Measurements from ENCODE around the gene KRT86. TPM values are rescaled to one million over a fixed set of nuclear protein-coding genes. Genes with fewer than 3 reads are reported as not detected.

Gene KRT86
- total and polyA plus RNA-seq, 4 experiments from 2014 or later = not detected

DNA sequence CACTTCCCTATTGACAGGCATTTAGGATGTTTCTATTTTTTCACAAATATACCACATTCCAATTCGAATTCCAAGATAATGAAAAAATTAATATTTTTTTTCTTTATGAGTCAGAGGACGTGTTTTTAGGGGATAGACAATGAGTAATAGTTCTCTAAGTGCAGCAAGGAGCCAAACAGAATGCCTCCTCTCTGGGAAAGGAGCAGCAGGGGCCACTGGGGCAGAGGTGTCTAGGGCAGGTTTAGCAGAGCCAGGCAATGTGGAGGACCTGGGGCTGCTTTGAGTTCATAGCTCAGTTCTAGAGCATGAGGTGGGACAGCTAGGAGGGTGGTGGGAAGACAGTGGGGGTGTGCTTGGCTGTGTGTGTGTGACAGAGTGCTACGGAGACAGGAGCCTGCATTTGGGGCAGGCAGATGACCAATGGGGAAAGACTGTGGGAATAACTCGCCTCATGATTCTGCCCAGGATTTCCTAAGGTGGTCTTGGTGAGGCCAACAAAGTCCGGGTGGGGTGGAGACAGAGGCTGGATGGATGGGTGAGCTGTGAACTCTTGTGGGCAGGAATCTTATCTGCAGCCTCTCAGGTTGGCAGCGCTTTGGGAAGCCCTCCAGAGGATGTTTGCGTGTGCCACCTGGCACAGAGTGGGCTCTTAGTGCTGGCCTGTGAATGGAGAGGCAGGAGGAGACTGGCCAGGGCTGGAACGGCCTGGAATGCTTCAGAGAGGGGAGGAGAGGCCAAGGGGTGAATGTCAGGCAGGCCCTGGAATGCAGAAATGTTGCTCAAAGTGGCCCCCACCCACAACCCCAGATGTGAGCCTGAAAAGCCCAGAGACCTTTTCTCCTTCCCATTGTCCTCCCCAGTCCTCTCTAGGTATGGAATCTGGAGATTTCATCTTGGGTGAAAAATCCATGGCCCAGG lies 43.8 kb upstream of the KRT86 start:
- POLR2A ChIA-PET (ENCODE audit: partially characterized antibody) = no interaction called here
- intact Hi-C loops (cut with micrococcal nuclease) = no loop called here
- Mint-ChIP-seq H3K4me3 (no peak overlapping the region), H3K4me1 (no peaks in the 10 kb centered on the region), H3K27me3 (peaks cover 49 to 55% of the 10 kb centered on the region in 2 donors), H3K9me3 (no peaks in the 10 kb centered on the region), H3K27ac (peak overlapping the region in 1 of 7 donors; percentile 59), H3K36me3 (no peaks in the 10 kb centered on the region)
- Histone ChIP-seq H3K4me1 (ENCODE audit: insufficient read depth, low read length) (no peaks in the 10 kb centered on the region), H3K27me3 (ENCODE audit: insufficient read depth, low read length) (peaks cover 6% of the 10 kb centered on the region), H3K36me3 (ENCODE audit: insufficient read depth, low read length) (no peaks in the 10 kb centered on the region), H3K9me3 (ENCODE audit: control insufficient read depth in 1 of 2, low read length in 2 of 2) (no peaks in the 10 kb centered on the region), H3K27ac (ENCODE audit: low read depth, low read length) (no peak overlapping the region), H3K4me3 (ENCODE audit: low read length in 2 of 2) (no peak overlapping the region)
- DNase-seq = no peak
- CTCF ChIA-PET (ENCODE audit: partially characterized antibody) = no interaction called here

DNA sequence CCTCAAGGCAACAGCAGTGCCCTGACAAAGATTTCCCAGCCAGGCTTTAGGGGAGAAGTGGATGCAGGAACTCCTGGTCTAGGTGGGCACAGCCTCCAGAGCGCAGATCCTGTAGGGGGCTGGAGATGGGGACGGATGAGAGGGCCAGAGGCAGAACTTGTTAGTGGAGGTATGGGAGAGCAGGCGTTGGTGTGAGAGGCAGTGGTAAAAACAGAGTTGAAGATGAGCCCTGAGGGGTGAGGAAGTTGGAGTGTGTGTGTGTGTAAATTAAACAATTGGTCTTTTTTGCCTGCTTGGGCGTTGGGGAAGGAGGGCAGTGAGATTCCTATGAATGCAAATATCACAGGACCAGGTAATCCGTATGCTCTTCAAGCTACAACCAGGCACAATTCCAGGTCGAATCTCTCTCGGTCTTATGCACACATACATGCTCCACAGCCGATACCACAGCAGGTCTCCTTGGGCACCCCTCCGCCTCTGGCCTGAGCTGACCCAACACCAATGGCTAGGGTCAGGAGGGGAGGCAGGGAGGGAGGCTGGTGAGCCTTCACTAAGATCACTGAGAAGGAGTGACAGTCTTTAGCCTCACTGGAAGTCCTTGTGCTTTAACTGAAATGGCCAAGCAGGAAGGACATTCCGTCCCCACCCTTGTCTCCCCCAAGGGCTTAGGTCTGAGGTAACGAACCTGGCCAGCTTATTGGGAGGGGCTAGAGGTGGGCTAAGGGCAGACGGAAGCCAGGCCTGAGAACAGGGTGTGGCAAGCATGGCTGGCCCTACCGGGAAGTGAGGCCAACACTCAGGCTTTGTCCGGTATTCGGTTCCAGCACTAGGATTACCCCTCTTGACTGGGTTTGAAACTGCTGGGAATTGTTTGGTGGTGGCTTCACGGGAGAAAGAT lies 42.9 kb upstream of the KRT86 start:
- H3K9me3 ChIP-seq (ENCODE audit: control insufficient read depth in 1 of 2, low read length in 2 of 2) = no peaks in the 10 kb centered on the region
- H3K27ac Mint-ChIP-seq = no peak overlapping the region
- no peaks in the 10 kb centered on the region for H3K4me1 ChIP-seq (ENCODE audit: insufficient read depth, low read length)
- H3K36me3 Mint-ChIP-seq = no peaks in the 10 kb centered on the region
- H3K4me1 Mint-ChIP-seq = no peaks in the 10 kb centered on the region
- H3K27ac ChIP-seq (ENCODE audit: low read depth, low read length) = no peak overlapping the region
- DNase-seq = no peak
- peaks cover 6% of the 10 kb centered on the region for H3K27me3 ChIP-seq (ENCODE audit: insufficient read depth, low read length)
- H3K4me3 Mint-ChIP-seq = no peak overlapping the region
- intact Hi-C loops (cut with micrococcal nuclease) = no loop called here
- POLR2A ChIA-PET (ENCODE audit: partially characterized antibody) = no interaction called here
- H3K4me3 ChIP-seq (ENCODE audit: low read length in 2 of 2) = no peak overlapping the region
- peaks cover 50% of the 10 kb centered on the region in 2 donors for H3K27me3 Mint-ChIP-seq
- no peaks in the 10 kb centered on the region for H3K9me3 Mint-ChIP-seq
- H3K36me3 ChIP-seq (ENCODE audit: insufficient read depth, low read length) = no peaks in the 10 kb centered on the region
- CTCF ChIA-PET (ENCODE audit: partially characterized antibody) = no interaction called here

DNA sequence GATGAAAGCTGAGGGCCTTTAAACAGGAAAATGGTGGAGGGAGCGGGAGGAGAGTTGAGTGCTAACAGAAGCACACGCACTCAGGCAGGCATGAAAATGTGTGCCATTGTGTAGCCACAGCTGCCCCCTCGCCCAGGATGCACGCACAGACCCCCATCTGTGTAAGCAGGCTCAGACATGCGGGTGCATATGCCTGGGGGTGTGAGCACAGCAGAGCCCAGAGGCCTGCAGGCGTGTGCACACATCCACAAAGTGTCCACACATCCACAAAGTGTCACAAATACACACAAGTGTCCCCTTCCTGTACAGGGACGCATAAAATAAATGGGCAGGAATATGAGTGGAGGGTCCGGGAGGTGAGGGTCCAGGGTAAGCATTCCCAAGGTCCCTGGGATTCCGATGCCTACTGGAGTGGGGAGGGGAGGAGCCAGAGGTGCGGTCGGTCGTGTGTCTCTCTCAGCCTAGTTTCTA lies 42.2 kb upstream of the KRT86 start:
- Histone ChIP-seq H3K27me3 (ENCODE audit: insufficient read depth, low read length) (peaks cover 6% of the 10 kb centered on the region), H3K27ac (ENCODE audit: low read depth, low read length) (no peak overlapping the region), H3K4me3 (ENCODE audit: low read length in 2 of 2) (no peak overlapping the region), H3K4me1 (ENCODE audit: insufficient read depth, low read length) (no peaks in the 10 kb centered on the region), H3K36me3 (ENCODE audit: insufficient read depth, low read length) (no peaks in the 10 kb centered on the region), H3K9me3 (ENCODE audit: control insufficient read depth in 1 of 2, low read length in 2 of 2) (no peaks in the 10 kb centered on the region)
- H3K27me3 Mint-ChIP-seq = peaks cover 49 to 51% of the 10 kb centered on the region in 2 donors
- intact Hi-C loops (cut with micrococcal nuclease) = no loop called here
- CTCF ChIA-PET (ENCODE audit: partially characterized antibody) = no interaction called here
- POLR2A ChIA-PET (ENCODE audit: partially characterized antibody) = no interaction called here
- H3K36me3 Mint-ChIP-seq = no peaks in the 10 kb centered on the region
- peak overlapping the region in 1 of 8 donors; percentile 12 for H3K4me3 Mint-ChIP-seq
- H3K27ac Mint-ChIP-seq = no peak overlapping the region
- H3K4me1 Mint-ChIP-seq = no peaks in the 10 kb centered on the region
- no peak for DNase-seq
- no peaks in the 10 kb centered on the region for H3K9me3 Mint-ChIP-seq

DNA sequence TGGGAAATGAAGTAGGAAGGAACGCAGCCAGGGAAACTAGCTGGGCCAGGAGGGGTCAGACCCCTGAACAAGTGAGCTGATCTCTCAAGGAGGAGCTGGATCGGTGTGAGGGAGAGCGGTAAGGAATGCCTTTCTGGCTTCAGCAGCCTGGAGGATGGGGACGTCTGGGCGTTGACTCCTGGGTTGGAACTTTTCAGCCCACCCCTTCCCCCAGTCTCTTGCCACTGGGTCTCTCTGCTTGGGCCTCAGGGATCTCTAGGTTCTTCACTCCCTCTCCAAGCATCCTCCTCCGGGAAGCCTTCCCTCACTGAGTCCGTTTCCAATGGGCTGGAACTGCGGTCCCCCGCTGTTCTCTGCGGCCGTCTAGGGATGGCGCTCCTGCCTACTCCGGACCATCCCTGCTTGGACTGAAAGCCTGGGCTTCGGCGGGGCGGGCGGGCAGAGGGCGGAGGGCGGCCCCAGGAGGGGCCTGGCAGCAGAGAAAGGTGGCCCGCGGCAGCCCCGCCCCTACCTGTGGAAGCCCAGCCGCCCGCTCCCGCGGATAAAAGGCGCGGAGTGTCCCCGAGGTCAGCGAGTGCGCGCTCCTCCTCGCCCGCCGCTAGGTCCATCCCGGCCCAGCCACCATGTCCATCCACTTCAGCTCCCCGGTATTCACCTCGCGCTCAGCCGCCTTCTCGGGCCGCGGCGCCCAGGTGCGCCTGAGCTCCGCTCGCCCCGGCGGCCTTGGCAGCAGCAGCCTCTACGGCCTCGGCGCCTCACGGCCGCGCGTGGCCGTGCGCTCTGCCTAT lies 41.6 kb upstream of the KRT86 start, which contains the start of gene KRT7:
TSS of gene KRT7 (plus strand) at position 570 of the 788 bp plus-strand sequence. CDS start at position 624, 54 bp downstream.
- intact Hi-C loops (cut with micrococcal nuclease) = no loop called here
- Mint-ChIP-seq H3K36me3 (no peaks in the 10 kb centered on the region), H3K9me3 (no peaks in the 10 kb centered on the region), H3K4me3 (peak within 1 kb of the TSS in 2 of 8 donors; percentile 12 to 60), H3K4me1 (no peaks in the 10 kb centered on the region), H3K27ac (no peak within 1 kb of the TSS), H3K27me3 (peaks cover 48 to 50% of the 10 kb centered on the region in 2 donors)
- Histone ChIP-seq H3K27ac (ENCODE audit: low read depth, low read length) (no peak within 1 kb of the TSS), H3K9me3 (ENCODE audit: control insufficient read depth in 1 of 2, low read length in 2 of 2) (no peaks in the 10 kb centered on the region), H3K4me1 (ENCODE audit: insufficient read depth, low read length) (no peaks in the 10 kb centered on the region), H3K27me3 (ENCODE audit: insufficient read depth, low read length) (peaks cover 6% of the 10 kb centered on the region), H3K4me3 (ENCODE audit: low read length in 2 of 2) (no peak within 1 kb of the TSS), H3K36me3 (ENCODE audit: insufficient read depth, low read length) (no peaks in the 10 kb centered on the region)
- CTCF ChIA-PET (ENCODE audit: partially characterized antibody) = no interaction called here
- no peak for DNase-seq
- POLR2A ChIA-PET (ENCODE audit: partially characterized antibody) = no interaction called here

DNA sequence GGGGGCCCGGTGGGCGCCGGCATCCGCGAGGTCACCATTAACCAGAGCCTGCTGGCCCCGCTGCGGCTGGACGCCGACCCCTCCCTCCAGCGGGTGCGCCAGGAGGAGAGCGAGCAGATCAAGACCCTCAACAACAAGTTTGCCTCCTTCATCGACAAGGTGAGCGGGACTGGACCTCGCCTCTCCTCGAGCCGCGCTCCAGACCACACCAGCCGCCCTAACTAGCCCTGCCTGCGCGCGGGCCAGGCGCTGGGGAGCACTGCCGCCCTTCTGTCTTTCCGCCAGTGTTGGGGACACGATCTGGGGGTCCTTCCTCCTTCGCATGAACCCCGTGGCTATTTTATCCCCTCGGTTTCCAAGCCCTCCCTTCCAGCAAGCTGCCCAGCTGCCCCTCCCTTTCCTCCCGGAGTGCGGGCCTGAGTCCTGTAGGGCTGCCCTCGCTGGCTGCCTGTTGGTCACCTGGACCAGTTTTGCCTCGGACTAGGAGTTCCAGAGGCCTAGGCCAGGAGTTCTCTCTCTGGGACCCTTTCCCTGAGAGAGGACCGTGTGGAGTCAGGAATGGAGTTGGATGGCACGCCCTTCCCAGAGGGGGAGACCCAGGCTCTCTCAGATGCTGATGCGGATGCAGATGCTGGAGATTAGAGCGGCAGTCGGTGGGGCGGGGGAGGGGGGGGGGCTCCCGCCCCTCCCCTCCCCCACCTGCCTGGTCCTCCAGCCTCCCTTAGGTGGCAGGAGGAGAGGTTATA lies 40.8 kb upstream of the KRT86 start:
- peak overlapping the region in 1 of 8 donors; percentile 60 for H3K4me3 Mint-ChIP-seq
- ChIA-PET CTCF (ENCODE audit: partially characterized antibody) (no interaction called here), POLR2A (ENCODE audit: partially characterized antibody) (no interaction called here)

DNA sequence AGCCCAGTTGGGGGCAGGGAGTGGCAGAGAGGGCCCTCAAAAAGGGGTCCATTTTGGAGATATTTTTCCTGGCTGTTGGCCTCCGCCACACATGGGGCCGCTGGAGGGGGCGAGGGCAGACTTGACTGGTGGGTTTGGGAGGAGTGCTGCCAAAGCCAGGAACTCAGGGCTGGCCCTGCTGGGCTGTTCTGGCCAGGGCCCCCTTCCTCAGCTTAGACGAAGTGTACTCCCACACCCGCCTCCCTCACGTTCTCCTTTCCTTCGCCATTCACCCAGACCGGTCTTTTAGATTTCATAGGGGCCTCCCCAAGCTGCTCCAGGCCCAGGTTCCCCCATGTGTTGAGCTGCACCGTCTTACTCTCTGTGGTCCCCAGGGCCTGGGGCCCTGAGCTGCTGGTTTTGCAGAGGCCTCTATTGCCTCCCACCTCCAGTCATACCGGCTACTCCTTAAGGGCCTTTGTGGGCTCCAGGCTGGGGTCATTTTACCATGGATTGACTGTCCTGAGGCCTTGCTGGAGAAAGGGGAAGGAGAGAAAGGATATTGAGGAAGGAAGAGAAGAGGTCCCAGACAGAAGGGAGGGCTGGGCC lies 40.1 kb upstream of the KRT86 start:
- no peak overlapping the region for H3K27ac Mint-ChIP-seq
- Histone ChIP-seq H3K4me3 (ENCODE audit: low read length in 2 of 2) (no peak overlapping the region), H3K4me1 (ENCODE audit: insufficient read depth, low read length) (no peaks in the 10 kb centered on the region), H3K27me3 (ENCODE audit: insufficient read depth, low read length) (peaks cover 6% of the 10 kb centered on the region), H3K9me3 (ENCODE audit: control insufficient read depth in 1 of 2, low read length in 2 of 2) (no peaks in the 10 kb centered on the region), H3K36me3 (ENCODE audit: insufficient read depth, low read length) (no peaks in the 10 kb centered on the region), H3K27ac (ENCODE audit: low read depth, low read length) (no peak overlapping the region)
- DNase-seq = no peak
- H3K9me3 Mint-ChIP-seq = no peaks in the 10 kb centered on the region
- intact Hi-C loops (cut with micrococcal nuclease) = no loop called here
- no peaks in the 10 kb centered on the region for H3K4me1 Mint-ChIP-seq
- peaks cover 45 to 46% of the 10 kb centered on the region in 2 donors for H3K27me3 Mint-ChIP-seq
- H3K4me3 Mint-ChIP-seq = no peak overlapping the region
- CTCF ChIA-PET (ENCODE audit: partially characterized antibody) = no interaction called here
- POLR2A ChIA-PET (ENCODE audit: partially characterized antibody) = no interaction called here
- no peaks in the 10 kb centered on the region for H3K36me3 Mint-ChIP-seq

More for the DNA sequence above, 40.8 kb upstream of the KRT86 start:
- Histone ChIP-seq H3K27me3 (ENCODE audit: insufficient read depth, low read length) (peaks cover 6% of the 10 kb centered on the region), H3K36me3 (ENCODE audit: insufficient read depth, low read length) (no peaks in the 10 kb centered on the region), H3K4me3 (ENCODE audit: low read length in 2 of 2) (no peak overlapping the region), H3K27ac (ENCODE audit: low read depth, low read length) (no peak overlapping the region), H3K4me1 (ENCODE audit: insufficient read depth, low read length) (no peaks in the 10 kb centered on the region), H3K9me3 (ENCODE audit: control insufficient read depth in 1 of 2, low read length in 2 of 2) (no peaks in the 10 kb centered on the region)
- no peaks in the 10 kb centered on the region for H3K36me3 Mint-ChIP-seq
- H3K4me1 Mint-ChIP-seq = no peaks in the 10 kb centered on the region
- peaks cover 45 to 47% of the 10 kb centered on the region in 2 donors for H3K27me3 Mint-ChIP-seq
- intact Hi-C loops (cut with micrococcal nuclease) = no loop called here
- H3K9me3 Mint-ChIP-seq = no peaks in the 10 kb centered on the region
- no peak for DNase-seq
- no peak overlapping the region for H3K27ac Mint-ChIP-seq
